ENCODE measurements around the gene TMEM203. TPM values are rescaled to one million over a fixed set of nuclear protein-coding genes. Genes with fewer than 3 reads are reported as not detected.
A peak's percentile ranks its signal among the peaks of the same experiment; 100 is the strongest.

Gene TMEM203
- total RNA-seq, 2 experiments from 2014 or later: 42.9 to 58.2 TPM

GRCh38 chr9:137234758-137235423 is 29.4 kb upstream of the TMEM203 start:
- DNase-seq (ENCODE audit: low spot score): no peak
- Histone ChIP-seq H3K4me2 (ENCODE audit: low read length) (peak overlapping the region; percentile 75), H3K9me3 (ENCODE audit: low read length) (no peaks in the 10 kb centered on the region), H3K4me3 (ENCODE audit: low read depth, low read length, poor library complexity, severe bottlenecking) (no peak overlapping the region), H3K36me3 (ENCODE audit: insufficient read depth, low read length) (no peaks in the 10 kb centered on the region; the same call in 1 of the 2 replicates), H2AFZ (ENCODE audit: low read length) (no peak overlapping the region), H3K9me2 (ENCODE audit: insufficient read depth, low read length) (no peaks in the 10 kb centered on the region), H3K79me2 (ENCODE audit: insufficient read depth, low read depth, low read length) (peaks cover 16% of the 10 kb centered on the region; the same call in 1 of the 2 replicates), H3K27ac (ENCODE audit: low read depth, low read length, poor library complexity, severe bottlenecking) (no peak overlapping the region), H4K20me1 (ENCODE audit: insufficient read depth, low read length) (no peaks in the 10 kb centered on the region), H3K4me1 (ENCODE audit: insufficient read depth, low read length, poor library complexity, severe bottlenecking) (peaks cover 49% of the 10 kb centered on the region)
- POLR2A ChIA-PET: no interaction called here
- TF ChIP-seq EZH2phosphoT487 (IDR thresholded peaks at IDR 0.05; ENCODE audit: borderline replicate concordance, low read depth, low read length): no peak
- BruUV-seq (replicated peaks): no TSS peak
- intact Hi-C loops (cut with micrococcal nuclease; ENCODE audit: unreplicated experiment): no loop called here
- CTCF ChIA-PET (ENCODE audit: unreplicated experiment): interaction anchor here (0.6 kb wide), 1 partner anchor 287 kb away, joined by 3 read pairs; no protein-coding TSS in a partner anchor

DNA sequence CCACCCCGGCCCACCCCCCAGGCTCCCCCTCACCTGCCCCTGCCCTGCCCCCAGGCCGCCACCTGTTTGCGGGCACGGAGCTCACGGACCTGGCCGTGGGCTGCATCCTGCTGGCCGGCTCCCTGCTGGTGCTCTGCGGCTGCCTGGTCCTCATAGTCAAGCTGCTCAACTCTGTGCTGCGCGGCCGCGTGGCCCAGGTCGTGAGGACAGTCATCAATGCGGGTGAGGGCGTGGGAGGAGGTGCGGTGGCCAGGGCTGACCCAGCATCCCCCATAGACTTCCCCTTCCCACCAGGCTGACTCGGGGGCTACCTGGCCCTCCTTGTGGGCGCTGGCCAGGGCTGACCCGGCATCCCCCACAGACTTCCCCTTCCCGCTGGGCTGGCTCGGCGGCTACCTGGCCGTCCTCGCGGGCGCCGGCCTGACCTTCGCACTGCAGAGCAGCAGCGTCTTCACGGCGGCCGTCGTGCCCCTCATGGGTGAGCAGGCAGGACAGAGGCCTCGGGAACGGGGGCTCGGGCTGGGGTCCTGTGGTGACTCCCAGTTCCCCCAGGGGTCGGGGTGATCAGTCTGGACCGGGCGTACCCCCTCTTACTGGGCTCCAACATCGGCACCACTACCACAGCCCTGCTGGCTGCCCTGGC is 28.7 kb upstream of the TMEM203 start:
- Histone ChIP-seq H3K9me2 (ENCODE audit: insufficient read depth, low read length) (no peaks in the 10 kb centered on the region), H2AFZ (ENCODE audit: low read length) (no peak overlapping the region), H4K20me1 (ENCODE audit: insufficient read depth, low read length) (no peaks in the 10 kb centered on the region), H3K4me3 (ENCODE audit: low read depth, low read length, poor library complexity, severe bottlenecking) (no peak overlapping the region), H3K4me2 (ENCODE audit: low read length) (peak overlapping the region; percentile 75; the same call in 1 of the 2 replicates), H3K36me3 (ENCODE audit: insufficient read depth, low read length) (no peaks in the 10 kb centered on the region; the same call in 1 of the 2 replicates), H3K9me3 (ENCODE audit: low read length) (no peaks in the 10 kb centered on the region), H3K27ac (ENCODE audit: low read depth, low read length, poor library complexity, severe bottlenecking) (no peak overlapping the region), H3K79me2 (ENCODE audit: insufficient read depth, low read depth, low read length) (peaks cover 10% of the 10 kb centered on the region; the same call in 1 of the 2 replicates), H3K4me1 (ENCODE audit: insufficient read depth, low read length, poor library complexity, severe bottlenecking) (peaks cover 49% of the 10 kb centered on the region)
- CTCF ChIA-PET (ENCODE audit: unreplicated experiment): no interaction called here
- intact Hi-C loops (cut with micrococcal nuclease; ENCODE audit: unreplicated experiment): no loop called here
- no TSS peak for BruUV-seq (replicated peaks)
- no peak for DNase-seq (ENCODE audit: low spot score)
- POLR2A ChIA-PET: no interaction called here
- TF ChIP-seq CTCF (conservative IDR thresholded peaks at IDR 0.05; ENCODE audit: low read length): no peak
- no peak for TF ChIP-seq EZH2phosphoT487 (IDR thresholded peaks at IDR 0.05; ENCODE audit: borderline replicate concordance, low read depth, low read length)

DNA sequence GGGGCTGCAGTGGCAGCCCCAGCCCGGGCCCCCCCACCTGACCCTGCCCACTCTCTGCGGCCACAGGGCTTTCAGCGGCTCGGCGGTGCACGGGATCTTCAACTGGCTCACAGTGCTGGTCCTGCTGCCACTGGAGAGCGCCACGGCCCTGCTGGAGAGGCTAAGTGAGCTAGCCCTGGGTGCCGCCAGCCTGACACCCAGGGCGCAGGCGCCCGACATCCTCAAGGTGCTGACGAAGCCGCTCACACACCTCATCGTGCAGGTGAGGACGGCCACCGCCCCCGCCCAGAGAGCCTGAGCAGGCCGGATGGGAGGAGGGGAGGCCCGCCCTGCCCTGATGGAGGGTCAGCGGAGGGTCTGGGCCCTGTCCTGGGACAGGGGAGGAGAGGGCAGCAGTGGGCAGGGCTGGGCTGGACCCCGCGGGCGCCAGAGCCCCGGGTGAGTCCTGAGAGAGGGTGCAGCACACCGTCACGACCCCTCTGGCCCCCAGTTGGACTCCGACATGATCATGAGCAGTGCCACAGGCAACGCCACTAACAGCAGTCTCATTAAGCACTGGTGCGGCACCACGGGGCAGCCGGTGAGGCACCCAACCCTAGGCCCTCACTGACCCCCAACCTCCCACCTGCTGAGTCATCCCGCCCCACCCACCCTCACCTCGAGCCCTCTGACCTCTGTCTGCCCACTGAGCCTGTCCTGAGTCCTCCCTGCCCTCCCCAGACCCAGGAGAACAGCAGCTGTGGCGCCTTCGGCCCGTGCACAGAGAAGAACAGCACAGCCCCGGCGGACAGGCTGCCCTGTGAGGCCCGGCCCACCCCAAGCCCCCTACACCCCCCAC is 27.9 kb upstream of the TMEM203 start:
- POLR2A ChIA-PET: no interaction called here
- Histone ChIP-seq H3K9me2 (ENCODE audit: insufficient read depth, low read length) (no peaks in the 10 kb centered on the region), H3K4me1 (ENCODE audit: insufficient read depth, low read length, poor library complexity, severe bottlenecking) (peaks cover 41% of the 10 kb centered on the region)

More for the DNA sequence above, 27.9 kb upstream of the TMEM203 start:
- H2AFZ ChIP-seq (ENCODE audit: low read length): no peak overlapping the region
- no peak for TF ChIP-seq CTCF (conservative IDR thresholded peaks at IDR 0.05; ENCODE audit: low read length)
- no peak for TF ChIP-seq EZH2phosphoT487 (IDR thresholded peaks at IDR 0.05; ENCODE audit: borderline replicate concordance, low read depth, low read length)
- H3K9me3 ChIP-seq (ENCODE audit: low read length): no peaks in the 10 kb centered on the region
- no peak overlapping the region for H3K27ac ChIP-seq (ENCODE audit: low read depth, low read length, poor library complexity, severe bottlenecking)
- H3K36me3 ChIP-seq (ENCODE audit: insufficient read depth, low read length): no peaks in the 10 kb centered on the region; the same call in 1 of the 2 replicates
- CTCF ChIA-PET (ENCODE audit: unreplicated experiment): no interaction called here
- H4K20me1 ChIP-seq (ENCODE audit: insufficient read depth, low read length): no peaks in the 10 kb centered on the region
- H3K79me2 ChIP-seq (ENCODE audit: insufficient read depth, low read depth, low read length): 0 out of 2 replicates have a peak, but pooled peaks cover 2% of the 10 kb centered on the region
- intact Hi-C loops (cut with micrococcal nuclease; ENCODE audit: unreplicated experiment): no loop called here
- DNase-seq (ENCODE audit: low spot score): no peak
- no TSS peak for BruUV-seq (replicated peaks)
- no peak overlapping the region for H3K4me2 ChIP-seq (ENCODE audit: low read length)
- H3K4me3 ChIP-seq (ENCODE audit: low read depth, low read length, poor library complexity, severe bottlenecking): no peak overlapping the region
